Raji (cell line): Measurements from ENCODE around the gene OSBPL5.

Experiments
- POLR2A ChIP-seq: IDR thresholded peaks from 2 replicates; pipeline ENCODE4 v1.6.1; 2011; ENCODE audit warnings: low read depth, low read length, control low read depth; ENCODE audit not compliant: insufficient read depth

OSBPL5 gene

GRCh38 chr11:3165152-3165705 lies at the start of gene OSBPL5:
Gene OSBPL5 (minus strand): TSS chr11:3165310. CDS start chr11:3129148, 36,162 bp downstream.
- no peak for TF ChIP-seq POLR2A

- TF ChIP-seq POLR2A: no peak
Observed at GRCh38 chr11:3214420-3214699, 49.2 kb upstream of the OSBPL5 start.

GRCh38 chr11:3213659-3214419 lies 48.7 kb upstream of the OSBPL5 start:
- no peak for TF ChIP-seq POLR2A

- TF ChIP-seq POLR2A: no peak
Observed at GRCh38 chr11:3208272-3208671, 43.2 kb upstream of the OSBPL5 start.

- no peak for TF ChIP-seq POLR2A
Observed at GRCh38 chr11:3207526-3208189, 42.5 kb upstream of the OSBPL5 start.

GRCh38 chr11:3206922-3207204 lies 41.8 kb upstream of the OSBPL5 start:
- no peak for TF ChIP-seq POLR2A

- no peak for TF ChIP-seq POLR2A
Observed at GRCh38 chr11:3206156-3206921, 41.2 kb upstream of the OSBPL5 start.

GRCh38 chr11:3205261-3206155 lies 40.4 kb upstream of the OSBPL5 start:
- TF ChIP-seq POLR2A: no peak

GRCh38 chr11:3204141-3205015 lies 39.3 kb upstream of the OSBPL5 start:
- no peak for TF ChIP-seq POLR2A

GRCh38 chr11:3203221-3204043 lies 38.3 kb upstream of the OSBPL5 start:
- TF ChIP-seq POLR2A: no peak

GRCh38 chr11:3202759-3203158 lies 37.6 kb upstream of the OSBPL5 start:
- TF ChIP-seq POLR2A: no peak

- TF ChIP-seq POLR2A: no peak
Observed at GRCh38 chr11:3202305-3202704, 37.2 kb upstream of the OSBPL5 start.

GRCh38 chr11:3201677-3202181 lies 36.6 kb upstream of the OSBPL5 start:
- TF ChIP-seq POLR2A: no peak
